Upper lobe of right lung (tissue), 1 donor: ENCODE measurements around the gene PIP5K1C. TPM values are rescaled to one million over a fixed set of nuclear protein-coding genes. Genes with fewer than 3 reads are reported as not detected.

ENCODE experiments used
- ATAC-seq: fragments of 200-7000 bp; cut with Tn5 transposase; one replicate; pipeline ENCODE4 v1.9.1; 2020; ENCODE audit warnings: mild to moderate bottlenecking, moderate library complexity
- DNase-seq: peaks from one replicate; pipeline ENCODE4 v3.0.0-alpha.2; 2020
- H3K27ac ChIP-seq: fragments of 200-600 bp; one replicate; pipeline ENCODE4 v1.8.0; 2022
- H3K27me3 ChIP-seq: fragments of 200-600 bp; one replicate; pipeline ENCODE4 v1.8.0; 2022; ENCODE audit warnings: mild to moderate bottlenecking
- H3K36me3 ChIP-seq: fragments of 200-600 bp; one replicate; pipeline ENCODE4 v1.8.0; 2022
- H3K4me1 ChIP-seq: fragments of 200-600 bp; one replicate; pipeline ENCODE4 v1.8.0; 2022
- H3K4me3 ChIP-seq: fragments of 200-600 bp; one replicate; pipeline ENCODE4 v1.8.0; 2022; ENCODE audit warnings: mild to moderate bottlenecking
- H3K9me3 ChIP-seq: fragments of 200-600 bp; one replicate; pipeline ENCODE4 v1.8.0; 2022
- CTCF ChIP-seq: fragments of 200-600 bp; IDR thresholded peaks from one replicate; pipeline ENCODE4 v1.8.0; 2022; ENCODE audit warnings: antibody characterized with exemption
- intact Hi-C: fragments of 100-400 bp; cut with DNase I; formaldehyde crosslinking; loops from one replicate; pipeline ENCODE4 v1.11.0; 2022
- total RNA-seq: library from RNA; stranded (reverse); fragmentation: NEBNext Ultra II Directional; extraction: Animal tissue kit (Norgen Biotek cat#: 25700); gene quantifications from one replicate; pipeline ENCODE4 v1.2.1, GENCODE V29; 2021
- donor health status: DM: no; HTN: yes; CAD: no; lungs with severe emphysema.

The PIP5K1C gene
- total RNA-seq, 1 donor from 2014 or later = 42.1 TPM

GRCh38 chr19:3643674-3644313, 56.5 kb downstream of the PIP5K1C start:
- ATAC-seq (no peak), DNase-seq (no peak)
- intact Hi-C loops = no loop called here
- H3K4me1 ChIP-seq = no peaks in the 10 kb centered on the region
- no peak overlapping the region for H3K27ac ChIP-seq
- H3K4me3 ChIP-seq = no peak overlapping the region
- TF ChIP-seq CTCF = no peak
- peaks cover 52% of the 10 kb centered on the region for H3K36me3 ChIP-seq
- no peaks in the 10 kb centered on the region for H3K27me3 ChIP-seq
- no peaks in the 10 kb centered on the region for H3K9me3 ChIP-seq

- Histone ChIP-seq H3K9me3 (no peaks in the 10 kb centered on the region), H3K4me3 (no peak overlapping the region), H3K36me3 (peaks cover 52% of the 10 kb centered on the region), H3K27me3 (no peaks in the 10 kb centered on the region), H3K4me1 (no peaks in the 10 kb centered on the region), H3K27ac (no peak overlapping the region)
- peak; percentile 9 for ATAC-seq
- intact Hi-C loops = no loop called here
- TF ChIP-seq CTCF = no peak
- DNase-seq = no peak
These were observed 57.1 kb downstream of the PIP5K1C start for GRCh38 chr19:3642987-3643673.

- intact Hi-C loops = no loop called here
- no peak for DNase-seq
- Histone ChIP-seq H3K4me3 (no peak overlapping the region), H3K36me3 (peaks cover 52% of the 10 kb centered on the region), H3K9me3 (no peaks in the 10 kb centered on the region), H3K27ac (no peak overlapping the region), H3K27me3 (no peaks in the 10 kb centered on the region), H3K4me1 (no peaks in the 10 kb centered on the region)
- no peak for TF ChIP-seq CTCF
- ATAC-seq = no peak
These were observed 58.0 kb downstream of the PIP5K1C start for GRCh38 chr19:3642296-3642695.

GRCh38 chr19:3641515-3642269, 58.6 kb downstream of the PIP5K1C start:
- Histone ChIP-seq H3K27me3 (no peaks in the 10 kb centered on the region), H3K27ac (no peak overlapping the region), H3K4me1 (no peaks in the 10 kb centered on the region), H3K9me3 (no peaks in the 10 kb centered on the region), H3K4me3 (no peak overlapping the region), H3K36me3 (peaks cover 52% of the 10 kb centered on the region)
- ATAC-seq = no peak
- DNase-seq = no peak
- intact Hi-C loops = no loop called here
- no peak for TF ChIP-seq CTCF

- no peak for DNase-seq
- H3K27me3 ChIP-seq = no peaks in the 10 kb centered on the region
- no peaks in the 10 kb centered on the region for H3K9me3 ChIP-seq
- H3K27ac ChIP-seq = no peak overlapping the region
- no peak for TF ChIP-seq CTCF
- intact Hi-C loops = no loop called here
- no peaks in the 10 kb centered on the region for H3K4me1 ChIP-seq
- H3K36me3 ChIP-seq = peaks cover 44% of the 10 kb centered on the region
- ATAC-seq = no peak
- no peak overlapping the region for H3K4me3 ChIP-seq
These were observed 60.8 kb downstream of the PIP5K1C start for GRCh38 chr19:3639479-3639878.
